Thoracic aorta (tissue), 2 donors: ENCODE data around the gene PLXDC1. TPM values are rescaled to one million over a fixed set of nuclear protein-coding genes. Genes with fewer than 3 reads are reported as not detected.

ENCODE experiments used
- ATAC-seq: fragments of 150-250 bp; one replicate; pipeline ENCODE4 v1.8.0; 2017; ENCODE audit warnings: low read depth; ENCODE audit not compliant: insufficient number of reproducible peaks, low FRiP score
- DNase-seq: peaks from one replicate; pipeline ENCODE4 v3.0.0-alpha.2; 2020; ENCODE audit warnings: low spot score
- H3K27ac ChIP-seq, 2 donors: fragments of 200-600 bp; sonication (generic); 1 replicate in 1 of 2; 2 replicates in 1 of 2; pipeline ENCODE4 v1.5.1; 2016; ENCODE audit warnings: mild to moderate bottlenecking in 2 of 2, moderate library complexity in 2 of 2
- H3K27me3 ChIP-seq: fragments of 200-600 bp; sonication (generic); replicated peaks from 2 replicates; pipeline ENCODE4 v1.6.0; 2016; ENCODE audit warnings: mild to moderate bottlenecking; ENCODE audit not compliant: insufficient read depth
- H3K36me3 ChIP-seq: fragments of 200-600 bp; sonication (generic); one replicate; pipeline ENCODE4 v1.5.1; 2016
- H3K4me1 ChIP-seq, 2 donors: fragments of 200-600 bp; sonication (generic); 1 replicate in 1 of 2; 2 replicates in 1 of 2; pipeline versions ENCODE4 v1.5.1 to v1.6.0; 2016; ENCODE audit warnings: low read depth in 2 of 2, mild to moderate bottlenecking in 1 of 2; ENCODE audit not compliant: control insufficient read depth in 1 of 2
- H3K4me3 ChIP-seq: fragments of 200-600 bp; sonication (generic); 2 replicates; pipeline ENCODE4 v1.5.1; 2016; ENCODE audit warnings: mild to moderate bottlenecking
- H3K9me3 ChIP-seq: fragments of 200-600 bp; sonication (generic); 2 replicates; pipeline ENCODE4 v1.5.1; 2016
- total RNA-seq, 2 donors: library from RNA; depleted of rRNA; stranded (reverse); fragments of >200 nt; gene quantifications; one replicate each; pipeline versions ENCODE4 v1.1.0 to v1.2.3, GENCODE V29; 2016
- TF ChIP-seq, protein P1 (sequence below): fragments of 200-600 bp; sonication (generic); IDR thresholded peaks from one replicate; pipeline ENCODE4 v1.5.1; 2019; ENCODE audit warnings: antibody characterized with exemption

Gene PLXDC1
- total RNA-seq, 2 donors from 2014 or later: 7.0 to 13.9 TPM

DNA sequence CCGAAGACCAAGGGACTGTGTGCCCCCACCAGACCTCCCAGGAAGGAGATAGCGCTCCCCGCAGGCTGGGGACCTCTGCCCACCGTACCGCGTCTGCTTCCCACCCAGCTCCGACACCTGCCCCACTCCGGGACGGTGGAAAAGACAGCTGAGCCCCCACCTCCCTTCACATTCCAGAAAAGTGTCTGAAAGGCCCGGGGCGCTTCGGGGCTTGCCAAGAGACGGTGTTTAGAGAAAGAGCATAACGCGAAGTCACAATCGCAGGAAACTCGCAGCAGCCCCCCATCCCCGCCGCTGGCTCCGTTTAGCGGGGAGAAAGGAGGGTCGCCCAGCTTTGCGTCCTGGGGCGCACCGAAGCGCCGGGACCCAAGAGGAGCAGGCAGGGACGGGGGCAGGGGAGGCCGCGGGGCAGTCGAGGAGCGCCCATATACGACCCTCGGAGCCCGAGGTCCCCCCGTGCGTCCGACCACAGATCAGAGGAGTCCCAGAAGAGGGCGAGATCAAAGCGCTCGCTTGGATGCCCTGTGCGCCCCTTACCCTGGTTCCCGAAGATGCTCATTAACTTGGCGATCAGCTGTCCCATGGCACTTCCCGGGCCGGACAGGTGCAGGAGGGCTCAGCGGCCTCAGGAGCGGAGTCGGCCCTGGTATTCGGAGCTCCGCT, 13.9 kb upstream of the PLXDC1 start:
- TF ChIP-seq, protein P1, sequence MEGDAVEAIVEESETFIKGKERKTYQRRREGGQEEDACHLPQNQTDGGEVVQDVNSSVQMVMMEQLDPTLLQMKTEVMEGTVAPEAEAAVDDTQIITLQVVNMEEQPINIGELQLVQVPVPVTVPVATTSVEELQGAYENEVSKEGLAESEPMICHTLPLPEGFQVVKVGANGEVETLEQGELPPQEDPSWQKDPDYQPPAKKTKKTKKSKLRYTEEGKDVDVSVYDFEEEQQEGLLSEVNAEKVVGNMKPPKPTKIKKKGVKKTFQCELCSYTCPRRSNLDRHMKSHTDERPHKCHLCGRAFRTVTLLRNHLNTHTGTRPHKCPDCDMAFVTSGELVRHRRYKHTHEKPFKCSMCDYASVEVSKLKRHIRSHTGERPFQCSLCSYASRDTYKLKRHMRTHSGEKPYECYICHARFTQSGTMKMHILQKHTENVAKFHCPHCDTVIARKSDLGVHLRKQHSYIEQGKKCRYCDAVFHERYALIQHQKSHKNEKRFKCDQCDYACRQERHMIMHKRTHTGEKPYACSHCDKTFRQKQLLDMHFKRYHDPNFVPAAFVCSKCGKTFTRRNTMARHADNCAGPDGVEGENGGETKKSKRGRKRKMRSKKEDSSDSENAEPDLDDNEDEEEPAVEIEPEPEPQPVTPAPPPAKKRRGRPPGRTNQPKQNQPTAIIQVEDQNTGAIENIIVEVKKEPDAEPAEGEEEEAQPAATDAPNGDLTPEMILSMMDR: no peak

DNA sequence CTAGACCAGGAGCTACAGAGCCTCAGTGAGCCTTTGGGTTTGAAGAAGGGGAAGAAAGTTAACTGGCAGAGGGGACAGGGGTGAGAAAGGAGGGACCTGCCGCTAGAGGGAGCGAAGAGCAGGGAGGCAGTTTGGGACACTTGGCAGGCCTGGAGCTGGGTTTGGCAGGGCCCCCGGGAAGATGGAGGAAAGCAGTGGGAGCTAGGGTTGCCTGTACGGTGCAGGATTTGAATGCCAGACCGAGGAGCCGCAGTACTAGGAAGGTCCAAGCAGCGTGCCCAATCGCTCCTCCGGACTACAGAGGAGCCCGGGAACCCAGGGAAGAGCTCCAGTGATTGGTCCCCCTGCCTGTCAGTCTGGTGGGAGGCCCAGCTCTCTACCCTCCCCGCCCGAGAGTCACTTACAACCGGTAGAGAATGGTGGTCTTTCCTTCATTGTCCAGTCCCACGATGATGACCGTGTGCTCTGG, 13.3 kb upstream of the PLXDC1 start:
- H3K9me3 ChIP-seq: no peaks in the 10 kb centered on the region
- peak overlapping the region in 1 of 2 donors; percentile 16 for H3K27ac ChIP-seq
- peak overlapping the region; percentile 71 for H3K4me3 ChIP-seq
- peaks cover 6 to 30% of the 10 kb centered on the region in 2 donors for H3K4me1 ChIP-seq
- TF ChIP-seq, protein P1: peak; percentile 85
- ATAC-seq (peak; percentile 88), DNase-seq (peak; percentile 81)
- no peaks in the 10 kb centered on the region for H3K27me3 ChIP-seq
- H3K36me3 ChIP-seq: no peaks in the 10 kb centered on the region

More for the DNA sequence above, 13.9 kb upstream of the PLXDC1 start:
- DNase-seq (no peak), ATAC-seq (no peak)
- H3K36me3 ChIP-seq: no peaks in the 10 kb centered on the region
- H3K27ac ChIP-seq: peak overlapping the region in 1 of 2 donors; percentile 16
- H3K9me3 ChIP-seq: no peaks in the 10 kb centered on the region
- peak overlapping the region; percentile 71 for H3K4me3 ChIP-seq
- H3K27me3 ChIP-seq: no peaks in the 10 kb centered on the region
- H3K4me1 ChIP-seq: peaks cover 6 to 30% of the 10 kb centered on the region in 2 donors

DNA sequence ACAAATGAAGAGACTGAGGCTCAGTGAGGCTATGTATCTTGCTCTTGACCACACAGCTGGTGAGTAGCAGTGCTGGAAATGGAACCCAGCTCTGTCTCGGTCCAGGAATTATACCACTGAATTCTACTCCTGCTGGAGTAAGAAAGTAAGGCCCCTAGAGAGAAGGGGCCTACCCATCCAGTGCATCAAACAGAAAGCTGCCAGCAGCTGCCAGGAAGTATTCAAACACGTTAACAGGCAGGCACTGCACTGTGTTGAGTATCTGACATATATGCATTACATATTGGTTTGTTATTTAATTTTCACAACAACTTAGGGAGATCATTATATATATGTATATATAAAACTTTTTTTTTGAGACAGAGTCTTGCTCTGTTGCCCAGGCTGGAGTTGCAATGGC, 10.5 kb upstream of the PLXDC1 start:
- Histone ChIP-seq H3K4me1 (peaks cover 6 to 30% of the 10 kb centered on the region in 2 donors), H3K4me3 (no peak overlapping the region), H3K27ac (no peak overlapping the region), H3K27me3 (no peaks in the 10 kb centered on the region), H3K36me3 (no peaks in the 10 kb centered on the region), H3K9me3 (no peaks in the 10 kb centered on the region)
- DNase-seq (no peak), ATAC-seq (no peak)
- TF ChIP-seq, protein P1: no peak

DNA sequence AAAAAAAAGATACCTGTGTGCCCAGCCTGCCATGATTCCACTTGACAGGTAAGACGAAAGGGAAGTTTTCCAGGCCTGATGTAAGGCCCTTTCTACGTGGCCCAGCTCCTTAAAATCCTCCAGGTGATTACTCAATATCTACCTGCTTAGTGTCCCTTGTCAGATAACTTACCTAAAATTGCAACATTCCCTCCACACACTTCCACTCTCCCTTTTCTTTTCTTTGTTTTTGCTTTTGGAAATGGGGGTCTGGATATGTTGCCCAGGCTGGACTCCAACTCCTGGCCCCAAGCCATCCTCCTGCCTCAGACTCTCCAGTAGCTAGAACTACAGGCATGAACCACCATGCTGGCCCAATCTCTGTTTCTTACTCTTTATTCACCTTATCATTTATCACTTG, 7.2 kb upstream of the PLXDC1 start:
- H3K27me3 ChIP-seq: no peaks in the 10 kb centered on the region
- ATAC-seq: no peak
- TF ChIP-seq, protein P1: no peak
- H3K4me3 ChIP-seq: no peak overlapping the region
- no peaks in the 10 kb centered on the region for H3K36me3 ChIP-seq
- no peak for DNase-seq
- H3K27ac ChIP-seq: no peak overlapping the region
- no peaks in the 10 kb centered on the region for H3K9me3 ChIP-seq
- H3K4me1 ChIP-seq: peaks cover 0 to under 1% of the 10 kb centered on the region in 2 donors

DNA sequence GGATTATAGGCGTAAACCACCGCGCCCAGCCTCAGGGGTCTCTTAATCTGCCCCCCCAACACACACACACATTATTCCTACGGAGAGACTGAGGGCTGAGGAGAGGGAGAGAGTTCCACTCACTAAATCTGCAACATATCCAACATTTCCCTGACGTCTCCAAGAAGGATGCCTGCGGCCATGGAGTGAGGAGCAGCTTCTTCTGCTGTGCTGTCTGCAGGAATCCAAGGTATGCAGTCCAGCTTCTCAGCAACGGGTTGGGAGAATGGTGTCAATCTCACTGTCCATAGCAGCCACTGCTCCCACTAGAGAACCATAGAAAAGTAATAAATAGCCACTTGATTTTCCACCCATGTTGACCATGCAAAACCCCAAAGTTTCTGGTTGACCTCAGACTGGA, 5.1 kb upstream of the PLXDC1 start:
- TF ChIP-seq, protein P1: no peak
- no peaks in the 10 kb centered on the region for H3K9me3 ChIP-seq

More for the DNA sequence above, 5.1 kb upstream of the PLXDC1 start:
- Histone ChIP-seq H3K27ac (no peak overlapping the region), H3K36me3 (no peaks in the 10 kb centered on the region), H3K27me3 (no peaks in the 10 kb centered on the region), H3K4me3 (no peak overlapping the region), H3K4me1 (peaks cover 11 to 18% of the 10 kb centered on the region in 2 donors)
- ATAC-seq (no peak), DNase-seq (no peak)
